H1 (cell line): ENCODE measurements around the gene RTF1. TPM values are rescaled to one million over a fixed set of nuclear protein-coding genes. Genes with fewer than 3 reads are reported as not detected.
A peak's percentile ranks its signal among the peaks of the same experiment; 100 is the strongest.

Experiments
- CTCF ChIA-PET: fragments of 300-600 bp; sonication (Branson Sonifier 250); formaldehyde crosslinking; loops from one replicate; lab custom pipeline; 2021; ENCODE audit not compliant: partially characterized antibody; lab: Charles Lee
- POLR2A ChIA-PET: fragments of 300-600 bp; sonication (Branson Sonifier 250); formaldehyde crosslinking; loops from one replicate; lab custom pipeline; 2021; ENCODE audit warnings: inconsistent platforms; ENCODE audit not compliant: partially characterized antibody; lab: Charles Lee
- DNase-seq, 2 experiments: peaks; one replicate each; pipeline versions ENCODE4 v3.0.0 to v3.0.0-alpha.2; 2010 to 2022; ENCODE audit warnings: low spot score in 2 of 2, low read depth in 1 of 2, mixed read lengths in 1 of 2
- FAIRE-seq: peaks from 2 replicates; lab custom pipeline; 2011; peaks lifted over from hg19 to GRCh38; lab: Jason Lieb, UNC
- H2AFZ ChIP-seq: 2 replicates; pipeline ENCODE4 v1.8.1; 2012; ENCODE audit warnings: low read length, inconsistent platforms
- H2AK5ac ChIP-seq: 2 replicates; pipeline ENCODE4 v1.6.1; 2013; ENCODE audit warnings: low read depth, low read length
- H2BK120ac ChIP-seq: replicated peaks from 2 replicates; pipeline ENCODE3; 2013; ENCODE audit warnings: low read depth, low read length, inconsistent platforms
- H2BK12ac ChIP-seq: 2 replicates; pipeline ENCODE4 v1.6.1; 2013; ENCODE audit warnings: low read depth, low read length
- H2BK15ac ChIP-seq: 2 replicates; pipeline ENCODE4 v1.6.1; 2013; ENCODE audit warnings: low read length
- H2BK20ac ChIP-seq: 2 replicates; pipeline ENCODE4 v1.6.1; 2013; ENCODE audit warnings: low read length
- H2BK5ac ChIP-seq: 2 replicates; pipeline ENCODE4 v1.6.1; 2013; ENCODE audit warnings: low read depth, low read length
- H3K14ac ChIP-seq: 2 replicates; pipeline ENCODE4 v1.6.1; 2013; ENCODE audit warnings: inconsistent platforms; ENCODE audit not compliant: insufficient read length
- H3K18ac ChIP-seq: 2 replicates; pipeline ENCODE4 v1.6.1; 2013; ENCODE audit warnings: low read length; ENCODE audit errors: extremely low read depth
- H3K23ac ChIP-seq: 2 replicates; pipeline ENCODE4 v1.6.1; 2013; ENCODE audit warnings: inconsistent platforms; ENCODE audit not compliant: insufficient read length
- H3K23me2 ChIP-seq: 2 replicates; pipeline ENCODE4 v1.6.1; 2013; ENCODE audit warnings: low read depth, low read length
- H3K27ac ChIP-seq: 2 replicates; pipeline ENCODE4 v1.6.1; 2011; ENCODE audit warnings: low read depth, low read length, inconsistent platforms
- H3K27me3 ChIP-seq, 4 experiments: replicated peaks in 1 of 4; 1 replicate in 1 of 4; 2 replicates in 3 of 4; pipeline versions ENCODE4 v1.6.1 to v1.8.1; 2011 to 2013; ENCODE audit warnings: low read length in 3 of 4, mild to moderate bottlenecking in 3 of 4, inconsistent platforms in 2 of 4, mixed read lengths in 2 of 4, moderate library complexity in 1 of 4; ENCODE audit not compliant: control insufficient read depth in 3 of 4, insufficient read depth in 3 of 4; ENCODE audit errors: extremely low read depth in 1 of 4
- H3K36me3 ChIP-seq, 4 experiments: 2 replicates each; pipeline versions ENCODE4 v1.6.1 to v1.8.1; 2011 to 2013; ENCODE audit warnings: mild to moderate bottlenecking in 4 of 4, low read length in 3 of 4, moderate library complexity in 2 of 4, control low read depth in 1 of 4, inconsistent platforms in 1 of 4; ENCODE audit not compliant: insufficient read depth in 4 of 4, control insufficient read depth in 2 of 4
- H3K4ac ChIP-seq: replicated peaks from 2 replicates; pipeline ENCODE3; 2013; ENCODE audit warnings: low read length, low read depth, mixed read lengths, inconsistent platforms; ENCODE audit not compliant: insufficient read length
- H3K4me1 ChIP-seq, 4 experiments: replicated peaks in 1 of 4; 1 replicate in 1 of 4; 2 replicates in 3 of 4; pipeline versions ENCODE4 v1.6.1 to v1.8.1; 2011 to 2013; ENCODE audit warnings: low read length in 3 of 4, inconsistent platforms in 2 of 4, mixed read lengths in 1 of 4; ENCODE audit not compliant: insufficient read depth in 4 of 4, control insufficient read depth in 3 of 4
- H3K4me2 ChIP-seq, 2 experiments: 2 replicates each; pipeline versions ENCODE4 v1.6.1 to v1.8.1; 2011 to 2013; ENCODE audit warnings: low read depth in 2 of 2, low read length in 2 of 2, control low read depth in 1 of 2, inconsistent platforms in 1 of 2, mild to moderate bottlenecking in 1 of 2; ENCODE audit not compliant: insufficient read depth in 1 of 2
- H3K4me3 ChIP-seq, 4 experiments: fragments of 200-600, 300-600 bp in 1 of 4; sonication (generic), shearing (Covaris generic), sonication (Bioruptor Twin) in 1 of 4; 2 replicates each; pipeline versions ENCODE4 v1.5.1 to v1.8.1; 2011 to 2016; ENCODE audit warnings: low read length in 4 of 4, low read depth in 3 of 4, control low read depth in 2 of 4, inconsistent platforms in 2 of 4, mild to moderate bottlenecking in 2 of 4, mixed read lengths in 1 of 4, moderate library complexity in 1 of 4; ENCODE audit not compliant: insufficient read depth in 2 of 4; ENCODE audit errors: extremely low read depth in 1 of 4
- H3K56ac ChIP-seq: replicated peaks from 2 replicates; pipeline ENCODE3; 2013; ENCODE audit warnings: low read depth, mild to moderate bottlenecking, mixed read lengths, low read length, inconsistent platforms; ENCODE audit not compliant: insufficient read length
- H3K79me1 ChIP-seq: 2 replicates; pipeline ENCODE4 v1.6.1; 2013; ENCODE audit warnings: low read depth, low read length, control low read depth
- H3K79me2 ChIP-seq, 2 experiments: 2 replicates each; pipeline versions ENCODE4 v1.6.1 to v1.8.1; 2012 to 2013; ENCODE audit warnings: low read length in 2 of 2, mild to moderate bottlenecking in 2 of 2, inconsistent platforms in 1 of 2; ENCODE audit not compliant: insufficient read depth in 2 of 2, control insufficient read depth in 1 of 2
- H3K9ac ChIP-seq, 4 experiments: replicated peaks in 1 of 4; 1 replicate in 1 of 4; 2 replicates in 3 of 4; pipeline versions ENCODE4 v1.6.1 to v1.8.1; 2011 to 2013; ENCODE audit warnings: low read depth in 3 of 4, low read length in 3 of 4, control low read depth in 2 of 4, mild to moderate bottlenecking in 2 of 4, moderate library complexity in 2 of 4, inconsistent platforms in 1 of 4; ENCODE audit errors: extremely low read depth in 1 of 4
- H3K9me3 ChIP-seq, 2 experiments: 2 replicates each; pipeline versions ENCODE4 v1.6.1 to v1.8.1; 2012 to 2013; ENCODE audit warnings: mild to moderate bottlenecking in 2 of 2, moderate library complexity in 2 of 2, control low read depth in 1 of 2, inconsistent platforms in 1 of 2, low read depth in 1 of 2, low read length in 1 of 2, mixed read lengths in 1 of 2; ENCODE audit not compliant: insufficient read depth in 2 of 2
- H4K20me1 ChIP-seq, 2 experiments: replicated peaks in 1 of 2; 2 replicates each; pipeline versions ENCODE3 to v1.8.1; 2011 to 2013; ENCODE audit warnings: inconsistent platforms in 2 of 2, low read length in 2 of 2, mild to moderate bottlenecking in 1 of 2; ENCODE audit not compliant: insufficient read depth in 2 of 2, control insufficient read depth in 1 of 2
- H4K5ac ChIP-seq: 2 replicates; pipeline ENCODE4 v1.6.1; 2013; ENCODE audit warnings: low read length, low read depth, mixed read lengths, inconsistent platforms; ENCODE audit not compliant: insufficient read length
- H4K8ac ChIP-seq: 2 replicates; pipeline ENCODE4 v1.8.0; 2013; ENCODE audit warnings: mild to moderate bottlenecking, moderate library complexity, low read length, inconsistent platforms; ENCODE audit not compliant: insufficient read depth; ENCODE audit errors: extremely low read depth
- H4K91ac ChIP-seq: replicated peaks from 2 replicates; pipeline ENCODE3; 2013; ENCODE audit warnings: low read length, mixed read lengths, inconsistent platforms; ENCODE audit not compliant: insufficient read length
- CEBPB ChIP-seq: IDR thresholded peaks from 2 replicates; pipeline ENCODE4 v1.6.1; 2012; ENCODE audit warnings: low read depth, low read length
- EZH2 ChIP-seq: fragments of 200-600 bp; sonication (generic); IDR thresholded peaks from 2 replicates; pipeline ENCODE4 v1.7.1; 2012; ENCODE audit warnings: low read depth, mild to moderate bottlenecking, moderate library complexity, low read length, inconsistent platforms; ENCODE audit not compliant: severe bottlenecking
- KDM5A ChIP-seq: fragments of 200-600 bp; IDR thresholded peaks from 2 replicates; pipeline ENCODE4 v1.7.1; 2012; ENCODE audit warnings: mild to moderate bottlenecking, low read length, inconsistent platforms, mixed read lengths
- MAX ChIP-seq: IDR thresholded peaks from 2 replicates; pipeline ENCODE4 v1.6.1; 2012; ENCODE audit warnings: inconsistent platforms
- NANOG ChIP-seq: IDR thresholded peaks from 2 replicates; pipeline ENCODE4 v1.6.1; 2011; ENCODE audit warnings: low read length, low read depth, mild to moderate bottlenecking, inconsistent platforms; ENCODE audit not compliant: insufficient read depth, poor library complexity, severe bottlenecking
- POLR2AphosphoS5 ChIP-seq: IDR thresholded peaks from 2 replicates; pipeline ENCODE4 v1.6.1; 2011; ENCODE audit warnings: low read depth, low read length
- RFX5 ChIP-seq: IDR thresholded peaks from 2 replicates; pipeline ENCODE4 v1.6.1; 2011; ENCODE audit warnings: low read depth, low read length, improper control_type of control experiment, borderline replicate concordance
- SIN3A ChIP-seq, 2 experiments: IDR thresholded peaks in 1 of 2; conservative IDR thresholded peaks in 1 of 2; 2 replicates each; pipeline ENCODE4 v1.6.1; 2011 to 2012; ENCODE audit warnings: low read length in 2 of 2, improper control_type of control experiment in 1 of 2, low read depth in 1 of 2, mild to moderate bottlenecking in 1 of 2
- SP2 ChIP-seq: IDR thresholded peaks from 2 replicates; pipeline ENCODE4 v1.6.1; 2012; ENCODE audit warnings: mild to moderate bottlenecking, low read length, inconsistent platforms
- SRF ChIP-seq: IDR thresholded peaks from 2 replicates; pipeline ENCODE4 v1.6.1; 2011; ENCODE audit warnings: mild to moderate bottlenecking, low read depth, low read length, moderate library complexity
- SUZ12 ChIP-seq: fragments of 200-600 bp; sonication (generic); IDR thresholded peaks from 2 replicates; pipeline ENCODE4 v1.6.1; 2012; ENCODE audit warnings: mild to moderate bottlenecking, inconsistent platforms, low read length, moderate library complexity, mixed read lengths
- TEAD4 ChIP-seq: IDR thresholded peaks from 2 replicates; pipeline ENCODE4 v1.6.1; 2012; ENCODE audit warnings: low read depth, low read length, inconsistent platforms, mixed read lengths
- YY1 ChIP-seq: IDR thresholded peaks from 2 replicates; pipeline ENCODE4 v1.6.1; 2011; ENCODE audit warnings: low read depth, mild to moderate bottlenecking, low read length
- WGBS, 2 experiments: shearing (Covaris generic) in 1 of 2; methylation state at CpG; one replicate each; pipeline versions ENCODE4 v1.1.6 to v1.1.7; 2013 to 2015; ENCODE audit warnings: low lambda C conversion rate in 2 of 2, mixed read lengths in 2 of 2, inconsistent platforms in 1 of 2, low coverage in 1 of 2, missing lambda C conversion rate in 1 of 2; ENCODE audit not compliant: insufficient replicate concordance in 2 of 2, insufficient coverage in 1 of 2, insufficient read length in 1 of 2; ENCODE audit errors: extremely low coverage in 1 of 2, missing lambda C conversion rate in 1 of 2; 5-methylcytosine and 5-hydroxymethylcytosine counted together
- polyA plus RNA-seq, 7 experiments: library from polyadenylated mRNA; depleted of rRNA in 3 of 7; stranded (reverse) in 5 of 7; unstranded in 2 of 7; fragments of >200 nt in 5 of 7; fragments of 200-250 nt in 2 of 7; gene quantifications; 1 replicate in 5 of 7; 2 replicates in 1 of 7; 4 replicates in 1 of 7; pipeline versions ENCODE4 v1.2.1 to v1.2.3, GENCODE V29; 2011 to 2013; ENCODE audit warnings: missing spikeins in 2 of 7, mixed read lengths in 2 of 7
- total RNA-seq: library from RNA; stranded (reverse); fragmentation: NEBNext Ultra II Directional; extraction: Animal tissue kit (Norgen Biotek cat#: 25700); gene quantifications from 2 replicates; pipeline ENCODE4 v1.2.1, GENCODE V29; 2021

The RTF1 gene
- total and polyA plus RNA-seq, 2 of the 8 experiments (the other 6 are each of a cell fraction or from before 2014, with no cell fraction given) = 22.6 to 47.7 TPM

- peaks cover 0 to 12% of the 10 kb centered on the region in 2 experiments for H4K20me1 ChIP-seq
- ChIA-PET POLR2A (interaction anchor here (1.1 to 2.5 kb wide), 3 partner anchors 10 to 18 kb away, joined by 6 to 19 read pairs (median 6); partner anchors contain the start of gene ITPKA), CTCF (interaction anchor here (0.6 to 2.3 kb wide), 6 partner anchors 14 to 251 kb away, joined by 3 to 7 read pairs (median 4); no protein-coding TSS in a partner anchor)
- H3K79me2 ChIP-seq = no peaks in the 10 kb centered on the region
- H3K27ac ChIP-seq = no peak overlapping the region
- FAIRE-seq = no peak
- no peak overlapping the region for H3K14ac ChIP-seq
- peak overlapping the region; percentile 90 to 96 for H3K4me2 ChIP-seq
- no peak overlapping the region for H3K56ac ChIP-seq
- H3K23me2 ChIP-seq = peaks cover 15% of the 10 kb centered on the region
- H2BK12ac ChIP-seq = no peak overlapping the region
- no peak overlapping the region for H3K23ac ChIP-seq
- H2AK5ac ChIP-seq = no peak overlapping the region
- H3K4me1 ChIP-seq = peaks cover 0 to 26% (median 13%) of the 10 kb centered on the region in 4 experiments; a peak in 5 of 7 replicates
- no peak overlapping the region for H2BK5ac ChIP-seq
- no peak overlapping the region for H3K4ac ChIP-seq
- no peaks in the 10 kb centered on the region for H3K79me1 ChIP-seq
- DNase-seq = peak in 1 of 2 experiments; percentile 75
- no peak overlapping the region; the same call in 1 of the 2 replicates for H3K18ac ChIP-seq
- H4K5ac ChIP-seq = no peak overlapping the region
- no peak overlapping the region for H2BK120ac ChIP-seq
- H4K8ac ChIP-seq = no peak overlapping the region
- 2% methylated on average over 10 of the region's 56 CpGs; no CpG with 5 or more reads in 1 of the 2 experiments for WGBS, 2 experiments
- no peaks in the 10 kb centered on the region for H3K9me3 ChIP-seq
- H3K36me3 ChIP-seq = peaks cover 0 to 8% (median 0%) of the 10 kb centered on the region in 4 experiments; a peak in 1 of 8 replicates
- peak overlapping the region in 3 of 4 experiments; percentile 9 to 65 (median 15); a peak in 6 of 8 replicates for H3K4me3 ChIP-seq
- no peak overlapping the region for H2BK20ac ChIP-seq
- H2AFZ ChIP-seq = no peak overlapping the region
- H3K9ac ChIP-seq = no peak overlapping the region
- no peak overlapping the region for H4K91ac ChIP-seq
- H2BK15ac ChIP-seq = no peak overlapping the region
- peaks cover 32 to 73% (median 62%) of the 10 kb centered on the region in 4 experiments for H3K27me3 ChIP-seq
- TF ChIP-seq TEAD4 = no peak
- TF ChIP-seq MAX = no peak
- TF ChIP-seq POLR2AphosphoS5 = no peak
- no peak for TF ChIP-seq NANOG
- TF ChIP-seq RFX5 = no peak
- TF ChIP-seq EZH2 = peak; percentile 58
- TF ChIP-seq YY1 = no peak
- TF ChIP-seq SUZ12 = peak; percentile 82
- no peak for TF ChIP-seq CEBPB
- no peak for TF ChIP-seq SIN3A (conservative IDR thresholded peaks at IDR 0.05 in 1 of 2, IDR thresholded peaks at IDR 0.05 in 1 of 2; ENCODE audit: low read depth in 1 of 2, low read length in 2 of 2)
- no peak for TF ChIP-seq SRF
- no peak for TF ChIP-seq SP2
- no peak for TF ChIP-seq KDM5A
Measured at GRCh38 chr15:41511331-41511898, 94.5 kb downstream of the RTF1 start.
